GM19099 (cell line): ENCODE results near the gene RPS6KA5.
A peak's percentile ranks its signal among the peaks of the same experiment; 100 is the strongest.

Source experiments
- POLR2A ChIP-seq: IDR thresholded peaks from 3 replicates; pipeline ENCODE4 v1.6.1; 2011; ENCODE audit warnings: low read depth; ENCODE audit not compliant: insufficient read length; ENCODE audit errors: extremely low read depth

Gene RPS6KA5

DNA sequence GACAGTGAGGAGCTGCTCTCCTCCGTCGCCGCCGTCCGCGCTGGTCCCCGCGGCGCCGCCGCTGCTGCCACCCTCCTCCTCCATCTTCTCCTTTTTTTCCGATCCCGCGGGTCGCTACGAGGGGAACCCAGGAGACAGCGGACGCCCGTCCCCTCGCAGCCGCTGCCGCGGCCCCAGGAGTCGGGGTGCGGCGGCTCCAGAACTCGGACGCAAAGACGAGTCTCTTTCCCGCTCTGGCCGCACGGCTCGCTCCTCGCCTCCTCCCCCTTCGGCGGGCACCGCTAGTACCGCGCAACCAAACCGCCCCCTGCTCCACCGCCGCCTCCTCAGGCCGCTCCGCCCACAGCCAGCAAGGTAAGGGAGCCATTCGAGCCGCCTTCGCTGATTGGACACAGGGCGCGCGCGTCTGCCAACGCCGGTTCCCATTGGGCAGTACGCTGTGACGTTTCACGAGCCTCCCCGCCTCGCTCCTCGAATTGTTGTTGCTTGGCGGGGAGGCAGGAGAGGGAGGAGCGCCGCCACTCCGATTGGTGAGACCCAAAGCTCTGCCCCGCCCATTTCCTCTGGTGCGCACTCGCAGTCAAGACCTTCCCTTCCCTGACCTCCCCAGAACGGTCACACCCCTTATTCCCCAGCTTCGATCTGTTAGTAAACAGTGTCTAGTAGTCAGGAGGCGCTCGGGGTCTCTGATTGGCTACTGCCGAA is at the start of gene RPS6KA5:
Gene RPS6KA5, minus strand, starts transcription at position 291 of the 705 bp plus-strand sequence. Its CDS starts 207 bp downstream, at position 84.
- TF ChIP-seq POLR2A, result peak; percentile 37

DNA sequence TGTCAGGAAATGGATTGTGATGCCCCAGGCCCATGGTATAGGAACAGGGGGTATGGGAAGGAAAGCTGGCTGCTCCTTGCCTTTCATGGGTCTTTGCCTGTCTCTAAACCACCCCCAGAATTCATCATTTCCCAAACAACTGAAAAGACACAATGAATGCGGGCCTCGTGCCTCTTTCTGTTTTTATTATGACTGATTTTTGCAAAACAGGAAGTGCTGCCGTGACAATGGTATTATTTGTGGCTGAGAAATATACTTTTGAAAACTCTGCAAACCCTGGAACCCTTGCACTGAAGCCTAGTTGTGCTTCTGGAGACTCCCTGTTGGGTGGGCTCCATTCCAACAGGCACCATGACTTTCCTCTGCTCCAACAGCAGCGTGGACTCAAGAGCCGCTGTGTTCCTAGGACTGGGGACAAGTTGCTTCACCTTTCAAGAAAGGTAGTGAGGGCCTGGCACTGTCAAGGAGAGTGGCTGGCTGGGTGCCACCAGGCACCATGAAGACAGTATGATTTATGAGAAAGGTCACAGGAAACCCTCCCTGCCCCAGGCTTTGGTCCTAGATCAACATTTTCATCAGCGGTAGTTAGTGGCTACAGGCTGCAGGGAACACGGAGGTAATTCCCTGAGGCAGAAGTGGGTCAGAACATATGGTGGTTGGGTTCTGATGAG is 48.6 kb upstream of the RPS6KA5 start:
- no peak for TF ChIP-seq POLR2A

DNA sequence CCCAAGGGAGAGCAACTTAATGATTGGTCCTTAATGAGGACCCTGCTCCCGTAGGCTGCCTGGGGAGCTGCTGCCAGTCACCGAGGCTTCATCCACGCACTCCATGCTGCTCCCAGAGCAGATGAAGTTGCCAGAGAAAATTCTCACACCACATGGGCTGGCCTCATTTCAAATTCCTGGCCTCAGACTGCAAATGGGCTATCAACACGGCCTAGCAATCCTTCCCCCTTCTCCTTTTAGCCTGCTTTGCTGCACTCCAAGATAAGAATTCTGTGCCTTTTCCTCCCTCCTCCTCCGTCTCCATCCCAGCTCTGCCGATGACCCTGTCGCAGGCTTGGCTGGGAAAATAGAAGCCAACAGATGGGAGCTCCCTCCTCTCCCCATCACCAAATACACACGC is 42.7 kb upstream of the RPS6KA5 start:
- no peak for TF ChIP-seq POLR2A

DNA sequence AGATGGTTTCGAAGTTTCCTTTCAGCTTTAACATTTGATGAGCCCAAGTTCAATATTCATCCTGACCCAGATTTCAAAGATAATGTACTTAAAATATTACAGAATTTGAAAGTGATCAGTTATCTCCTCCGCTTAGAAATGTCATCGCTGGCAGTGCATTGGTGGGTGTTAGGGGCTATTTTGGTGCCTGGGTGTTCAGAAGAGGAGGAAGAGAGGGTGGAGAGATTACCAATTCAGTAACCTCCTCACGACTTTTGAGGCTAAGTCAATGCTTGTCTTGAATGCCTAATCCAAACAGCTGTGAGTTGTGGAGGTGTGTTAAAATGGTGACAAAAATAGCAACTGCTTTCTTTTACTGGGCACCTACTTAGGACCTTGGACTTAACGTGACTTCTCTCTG is 39.7 kb upstream of the RPS6KA5 start:
- TF ChIP-seq POLR2A, result no peak

DNA sequence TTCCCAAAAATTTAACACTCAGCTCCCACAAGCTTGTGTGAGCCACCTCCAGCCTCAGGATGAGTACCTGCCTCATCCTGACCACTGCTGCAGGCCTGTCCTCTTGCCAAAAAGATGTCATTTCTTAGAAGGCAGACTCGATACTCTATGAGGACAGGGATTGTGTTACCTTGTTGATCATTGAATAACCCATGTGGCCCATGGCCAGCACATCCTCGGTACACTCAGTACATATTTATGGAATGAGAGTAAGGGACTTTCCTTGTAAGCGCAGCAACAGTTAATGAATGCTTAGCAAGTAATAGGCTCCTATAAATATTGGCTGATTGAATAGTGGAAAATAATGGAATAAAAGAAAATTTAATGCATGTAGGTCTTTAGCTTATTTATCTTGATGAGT is 38.1 kb upstream of the RPS6KA5 start:
- TF ChIP-seq POLR2A, result no peak

DNA sequence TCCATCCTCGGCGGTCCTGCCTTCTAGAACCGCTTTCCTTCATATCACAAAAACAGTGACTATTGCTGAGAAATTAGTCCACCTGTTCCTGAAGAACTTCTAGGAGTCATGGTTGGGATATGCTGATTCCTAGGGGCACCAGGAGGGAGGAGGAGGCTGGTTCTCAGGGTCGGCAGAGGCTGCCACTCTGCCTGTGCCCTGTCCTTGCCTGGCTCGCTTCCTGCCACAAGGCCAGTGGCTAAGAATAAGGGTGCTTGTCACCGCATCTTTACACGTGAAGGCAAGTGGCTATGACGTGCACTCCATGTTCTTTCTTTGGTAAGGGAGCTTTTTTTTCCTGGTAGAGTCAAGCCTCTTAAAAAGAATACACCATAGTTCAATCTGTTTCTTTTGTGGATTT is 34.7 kb upstream of the RPS6KA5 start:
- no peak for TF ChIP-seq POLR2A

DNA sequence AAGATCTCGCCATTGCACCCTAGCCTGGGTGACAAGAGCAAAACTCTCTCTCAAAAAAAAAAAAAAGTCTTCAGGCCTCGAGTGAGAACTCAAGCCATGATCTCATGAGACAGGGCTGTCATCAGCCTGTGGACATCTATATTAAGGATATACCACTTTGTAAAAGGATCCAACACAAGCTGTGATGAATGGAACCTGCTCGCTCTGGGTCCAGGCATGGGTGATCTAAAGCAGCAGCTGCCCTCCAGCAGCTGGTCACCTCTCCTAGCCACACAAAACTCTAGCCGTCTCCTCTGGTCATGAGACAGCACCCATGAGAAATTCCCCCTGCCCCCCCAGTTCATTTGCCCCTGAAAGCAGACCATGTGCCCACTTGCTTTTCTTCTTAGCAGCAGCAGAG is 34.3 kb upstream of the RPS6KA5 start:
- no peak for TF ChIP-seq POLR2A

DNA sequence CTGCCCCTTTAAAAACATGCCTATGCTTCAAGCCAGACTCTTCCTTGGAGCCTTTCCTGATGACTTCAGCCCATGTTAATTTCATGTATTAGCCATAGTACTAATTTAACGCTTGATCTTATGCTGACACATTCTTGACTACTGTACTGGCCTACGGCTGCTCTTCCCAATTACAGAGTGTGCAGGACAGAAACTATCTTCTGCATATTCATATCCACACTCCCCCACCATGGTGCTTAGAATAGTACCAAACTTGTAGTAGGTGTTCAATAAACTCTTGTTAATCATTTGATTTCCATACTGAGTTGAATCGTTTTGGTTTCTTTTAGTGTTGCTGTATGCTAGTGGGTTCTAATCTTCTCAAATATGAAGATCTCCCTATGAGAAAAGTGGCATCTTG is 31.6 kb upstream of the RPS6KA5 start:
- TF ChIP-seq POLR2A, result no peak

DNA sequence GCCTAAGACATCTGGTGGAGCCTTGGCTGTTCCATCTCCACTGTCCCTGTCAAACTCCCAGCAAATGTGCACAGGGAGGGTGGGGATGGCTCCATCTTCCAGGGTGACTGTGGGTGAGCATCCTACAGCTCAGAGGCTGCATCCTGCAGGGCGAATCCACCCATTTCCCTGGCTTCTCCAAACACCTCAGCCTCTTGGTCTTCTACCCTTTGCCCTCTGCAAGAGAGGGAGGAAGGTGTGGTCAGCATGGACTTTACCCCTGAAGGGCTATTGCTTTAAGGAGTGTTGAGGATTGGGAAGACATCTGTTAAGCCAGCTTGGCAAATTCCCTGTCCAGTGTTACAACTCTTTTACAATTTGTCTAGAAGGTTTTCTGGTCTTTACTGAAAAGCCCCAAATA is 30.3 kb upstream of the RPS6KA5 start:
- no peak for TF ChIP-seq POLR2A

DNA sequence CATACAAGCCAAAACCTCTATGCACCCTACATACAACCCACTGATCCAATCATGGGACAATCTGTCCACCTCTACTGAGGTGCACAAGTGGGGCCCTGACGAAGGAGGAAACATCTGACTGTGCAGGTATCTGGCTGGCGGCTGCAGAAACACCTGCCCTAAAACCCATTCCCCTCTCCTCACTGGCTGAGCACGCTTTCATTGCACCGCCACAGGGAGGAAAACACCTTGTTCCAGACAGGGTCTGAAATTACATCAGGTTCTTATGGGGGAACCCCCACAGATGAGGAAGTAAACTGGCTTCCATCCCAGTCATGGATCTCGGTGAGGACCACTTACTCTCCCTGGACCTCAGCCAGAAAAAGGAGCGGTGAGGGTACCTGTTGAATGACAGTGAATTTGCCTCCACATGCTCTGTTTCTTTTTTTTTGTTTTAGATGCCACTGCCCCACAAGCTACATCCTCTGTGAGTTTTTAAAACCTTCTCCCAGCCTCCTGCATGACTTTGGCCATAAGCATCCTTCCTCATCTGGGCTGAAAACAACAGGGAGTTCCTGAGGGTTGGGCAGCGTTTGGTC is 29.6 kb upstream of the RPS6KA5 start:
- no peak for TF ChIP-seq POLR2A

DNA sequence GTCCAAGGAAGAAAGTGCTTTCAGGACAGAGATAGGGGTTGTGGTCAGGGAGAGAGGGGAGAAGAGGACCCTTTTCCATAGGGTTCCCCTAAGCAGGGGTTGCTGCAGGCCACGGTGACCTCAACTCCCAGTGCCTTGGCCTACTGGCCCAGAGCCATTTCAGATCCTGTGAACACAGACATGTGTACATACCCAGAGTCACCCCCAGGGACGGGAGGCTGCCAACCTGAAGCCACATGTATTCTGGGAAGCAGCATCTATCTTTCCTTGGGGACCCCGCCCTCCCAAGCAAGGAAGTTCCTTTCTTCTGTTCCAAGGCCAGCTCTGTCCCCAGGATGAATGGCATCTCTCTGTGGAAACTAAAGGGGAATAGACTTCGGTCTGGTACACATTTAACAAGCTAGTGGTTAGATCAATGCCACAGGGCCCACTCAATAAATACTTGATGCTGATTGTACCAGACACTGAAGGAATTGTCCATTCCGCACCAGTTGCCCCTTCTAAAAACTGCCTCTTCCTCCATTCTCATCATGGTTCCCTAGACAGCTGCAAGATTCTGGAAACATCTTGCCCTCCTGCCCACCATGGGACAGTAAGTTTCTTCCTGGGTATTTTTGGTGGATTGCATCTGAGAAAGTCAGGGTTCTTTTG is 28.3 kb upstream of the RPS6KA5 start:
- no peak for TF ChIP-seq POLR2A

DNA sequence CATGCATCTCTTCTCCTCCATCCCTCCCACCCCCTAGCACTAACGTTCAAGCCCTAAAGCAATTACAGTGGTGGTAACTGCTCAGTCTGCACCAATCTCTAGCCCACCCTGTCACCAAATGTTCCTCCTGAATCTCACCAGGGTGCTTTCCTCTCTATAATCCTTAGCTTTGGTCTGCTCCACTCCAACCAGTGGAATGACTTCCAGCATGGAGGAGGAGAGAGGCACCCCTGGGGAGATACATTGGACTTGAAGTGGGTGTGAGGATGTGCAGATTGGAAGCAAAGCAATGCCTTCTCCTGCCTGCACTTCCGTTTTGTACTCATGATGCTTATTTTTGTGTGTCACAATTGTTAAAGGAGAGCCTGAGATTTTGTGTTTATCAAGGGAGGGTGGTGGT is 24.1 kb upstream of the RPS6KA5 start:
- TF ChIP-seq POLR2A, result no peak

DNA sequence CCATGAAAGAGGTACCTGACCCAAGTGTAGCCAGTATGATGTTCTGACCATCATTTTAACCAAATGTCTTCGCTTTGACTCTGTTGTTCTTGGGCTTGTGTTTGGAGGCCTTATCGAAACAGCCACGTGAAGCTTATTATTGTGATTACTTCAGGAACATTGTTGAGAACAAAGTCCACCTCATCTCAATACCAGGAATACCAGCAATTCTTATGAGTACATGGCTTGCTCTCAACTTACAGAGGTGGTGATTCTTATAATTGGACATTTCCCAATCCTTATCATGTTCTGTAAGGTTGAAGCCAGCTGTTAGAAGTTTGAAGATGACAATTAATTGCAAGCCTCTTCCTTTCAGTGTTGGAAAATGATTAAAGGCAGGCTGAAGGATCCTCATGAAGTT is 21.8 kb upstream of the RPS6KA5 start:
- TF ChIP-seq POLR2A, result no peak

DNA sequence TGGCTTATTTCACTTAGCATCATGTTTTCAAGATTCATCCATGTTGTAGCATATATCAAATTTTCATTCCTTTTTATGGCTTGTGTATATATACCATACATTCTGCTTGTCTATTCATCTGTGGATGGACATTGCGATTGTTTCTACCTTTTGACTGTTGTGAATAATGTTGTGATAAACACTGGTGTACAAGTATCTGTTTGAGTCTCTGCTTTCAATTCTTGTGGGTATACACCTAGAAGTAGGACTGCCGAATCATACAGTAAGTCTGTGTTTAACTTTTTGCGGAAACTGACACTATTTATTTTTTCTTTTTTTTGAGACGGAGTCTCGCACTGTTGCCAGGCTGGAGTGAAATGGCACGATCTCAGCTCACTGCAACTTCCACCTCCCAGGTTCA is 19.6 kb upstream of the RPS6KA5 start:
- TF ChIP-seq POLR2A, result no peak

DNA sequence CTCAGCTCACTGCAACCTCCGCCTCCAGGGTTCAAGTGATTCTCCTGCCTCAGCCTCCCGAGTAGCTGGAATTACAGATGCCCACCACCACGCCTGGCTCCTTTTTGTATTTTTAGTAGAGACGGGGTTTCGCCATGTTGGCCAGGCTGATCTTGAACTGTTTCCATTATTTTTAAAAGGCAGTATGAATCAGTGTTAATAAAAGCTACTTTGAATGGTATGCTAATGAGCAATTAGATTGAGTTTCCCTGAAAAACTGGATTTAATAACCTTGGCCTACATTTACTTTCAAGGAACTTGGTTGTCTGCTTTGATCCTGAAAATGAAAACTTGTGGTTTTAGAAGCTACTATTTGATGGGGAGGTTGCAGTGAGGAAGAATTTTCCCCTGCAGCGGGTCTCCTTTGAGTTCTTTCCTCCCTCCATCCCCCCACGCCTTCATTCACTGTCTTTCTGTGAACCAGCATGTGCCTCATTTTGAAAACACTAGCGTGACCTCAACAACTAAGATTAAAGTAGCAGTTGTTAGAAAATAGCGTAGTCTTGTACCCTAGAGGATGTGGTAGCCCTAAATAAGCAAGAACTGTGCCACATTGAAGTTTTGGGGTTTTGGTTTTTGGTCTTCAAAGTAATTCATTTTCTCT is 17.8 kb upstream of the RPS6KA5 start:
- TF ChIP-seq POLR2A, result no peak
